DND-41 (cell line): ENCODE results near the gene AADACL2.

ENCODE experiments used
- CTCF ChIP-seq: IDR thresholded peaks from 2 replicates; pipeline ENCODE4 v1.5.1; 2012; ENCODE audit warnings: borderline replicate concordance, low read length, moderate library complexity, mild to moderate bottlenecking; ENCODE audit not compliant: poor library complexity, severe bottlenecking; ENCODE audit errors: extremely low read depth
- EZH2 ChIP-seq: IDR thresholded peaks from 3 replicates; pipeline ENCODE4 v1.6.1; 2012; ENCODE audit warnings: borderline replicate concordance, low read depth, mild to moderate bottlenecking, moderate library complexity, low read length, inconsistent platforms; ENCODE audit not compliant: severe bottlenecking

- TF ChIP-seq EZH2 = no peak
- TF ChIP-seq CTCF = no peak
Observed at GRCh38 chr3:151806838-151807237, 73.1 kb downstream of the AADACL2 start.
